Dedifferentiated amniotic fluid mesenchymal stem cell (primary cell): ENCODE results near the gene DEPDC1B.
"Not testable (repeated sequence)": the region's sequence is repeated elsewhere in the genome, so short reads cannot be mapped to it uniquely, and the experiment has no call there.

ENCODE experiments used
- DNase-seq: peaks from one replicate; pipeline ENCODE4 v3.0.0-alpha.2; 2016; ENCODE audit errors: extremely low spot score

Gene DEPDC1B

DNA sequence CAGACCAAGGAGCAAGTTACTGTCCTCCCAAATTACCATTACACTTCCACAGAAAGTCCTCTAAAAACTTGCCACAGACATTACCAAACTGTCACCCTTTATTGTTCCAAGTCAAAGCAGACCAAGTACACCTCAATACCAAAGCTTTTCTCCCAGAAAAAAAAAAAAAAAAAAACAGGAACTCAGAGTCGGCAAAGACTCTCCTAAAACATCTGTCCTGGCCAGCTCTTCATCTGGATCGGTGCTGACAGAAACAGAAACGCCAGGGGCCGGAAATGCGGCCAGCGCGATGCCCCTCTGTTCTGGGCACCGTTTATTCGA is 718 bp downstream of the DEPDC1B start:
- DNase-seq = no peak

DNA sequence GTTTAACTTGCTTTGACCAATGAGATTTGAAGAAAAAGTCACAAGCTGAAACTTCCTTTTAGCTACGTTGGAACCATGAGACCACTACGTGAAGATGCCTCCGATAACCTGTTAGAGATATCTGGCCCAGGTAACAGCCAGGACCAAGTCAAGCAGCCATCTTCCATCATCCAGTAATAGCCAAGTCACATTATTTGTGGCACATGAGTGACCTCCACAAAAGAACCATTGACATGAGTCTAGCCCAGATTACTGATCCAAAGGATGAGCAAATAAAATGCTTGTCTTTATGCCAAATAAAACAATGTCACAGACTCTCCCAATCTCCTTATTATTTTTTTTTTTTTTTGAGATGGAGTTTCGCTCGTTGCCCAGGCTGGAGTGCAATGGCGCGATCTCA is 1.6 kb downstream of the DEPDC1B start:
- no peak for DNase-seq

DNA sequence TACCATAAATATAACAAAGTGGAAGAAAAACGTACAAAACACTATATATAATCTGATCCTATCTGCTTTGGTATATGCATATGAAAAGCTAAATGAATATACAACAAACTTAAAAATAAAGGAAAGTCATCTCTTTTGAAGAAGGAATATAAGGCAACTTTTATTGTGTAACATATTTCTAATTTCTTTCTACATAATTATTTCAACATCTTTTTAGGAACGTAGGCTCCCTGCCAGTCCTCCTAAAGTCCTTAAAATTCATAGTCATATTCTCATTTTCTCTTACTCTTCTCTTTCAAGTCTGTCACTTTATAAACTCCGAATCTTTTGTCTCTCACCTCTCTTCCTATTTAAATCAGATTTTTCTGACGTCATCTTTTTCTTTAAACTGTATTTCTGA is 9.6 kb downstream of the DEPDC1B start:
- DNase-seq = no peak

DNA sequence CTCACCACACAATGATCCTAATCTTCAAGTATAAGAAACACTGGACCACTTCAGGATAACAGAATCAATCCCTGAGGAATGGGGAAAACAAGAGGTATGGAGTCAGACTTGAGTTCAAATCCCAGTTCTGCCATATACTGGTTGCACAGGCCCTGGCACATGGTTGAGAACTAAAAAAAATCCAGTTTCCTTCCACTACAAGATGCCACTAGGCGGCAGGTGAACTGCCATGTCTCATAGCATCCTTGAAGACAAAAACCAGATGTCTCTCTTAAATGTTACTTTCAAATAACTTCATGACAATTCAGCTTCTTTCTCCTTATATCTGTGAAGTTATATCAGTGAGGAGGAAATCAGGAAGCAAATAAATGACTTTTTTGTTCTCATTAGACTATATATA is 11.0 kb downstream of the DEPDC1B start:
- no peak for DNase-seq

DNA sequence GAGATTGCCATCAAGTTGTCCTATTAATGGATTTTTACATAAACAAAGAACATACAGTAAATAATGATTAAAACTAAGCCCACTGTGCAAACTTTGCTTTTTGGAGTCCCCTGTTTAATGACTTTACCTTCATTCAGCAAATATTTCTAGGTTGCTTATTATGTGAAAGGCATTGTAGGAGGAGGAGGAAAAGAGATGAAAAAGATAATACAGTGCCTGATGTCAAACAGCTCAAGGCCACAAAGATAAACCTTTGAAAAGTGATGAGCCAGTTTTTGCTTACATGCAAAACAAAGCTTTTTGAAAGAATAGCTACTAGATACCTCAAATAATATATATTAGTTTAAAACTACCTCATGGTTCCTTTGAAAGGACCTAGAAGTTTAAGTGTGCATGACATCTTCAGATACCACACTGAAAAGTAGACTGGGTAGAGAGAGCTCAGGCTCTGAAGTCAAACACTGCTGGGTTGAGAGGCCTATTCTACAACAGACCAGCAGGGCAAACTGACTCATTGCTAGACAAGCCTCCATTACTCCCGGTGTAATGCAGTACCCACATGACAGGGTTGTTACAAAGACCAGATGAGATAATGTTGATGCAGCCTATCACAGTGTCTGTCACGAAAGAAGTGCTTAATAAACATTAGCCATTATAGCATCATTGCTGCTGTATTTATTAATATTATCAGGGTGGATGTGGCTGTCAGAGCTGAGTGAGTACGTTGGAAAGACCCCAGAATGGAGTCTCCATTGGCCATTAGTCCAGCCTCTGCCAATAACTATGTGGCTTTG is 11.8 kb downstream of the DEPDC1B start:
- no peak for DNase-seq

DNA sequence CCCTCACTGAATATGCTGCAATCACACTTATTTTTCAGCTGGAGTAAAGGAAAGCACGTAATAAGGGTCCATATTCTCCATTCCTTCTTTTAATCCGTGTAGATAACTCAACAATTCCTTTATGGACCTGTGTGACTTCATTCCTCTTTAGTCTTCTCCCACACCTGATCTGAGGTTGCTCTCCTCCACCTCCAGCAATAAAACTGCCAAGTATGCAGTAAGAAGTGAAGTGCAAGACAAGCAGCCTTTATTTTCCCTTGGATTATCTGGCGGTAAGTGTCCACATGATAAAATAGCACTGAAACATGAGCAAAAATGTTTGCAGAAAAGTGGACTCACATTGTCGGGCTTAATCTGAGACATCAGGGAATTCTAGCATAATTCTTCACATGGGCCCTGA is 13.8 kb downstream of the DEPDC1B start:
- DNase-seq = no peak

DNA sequence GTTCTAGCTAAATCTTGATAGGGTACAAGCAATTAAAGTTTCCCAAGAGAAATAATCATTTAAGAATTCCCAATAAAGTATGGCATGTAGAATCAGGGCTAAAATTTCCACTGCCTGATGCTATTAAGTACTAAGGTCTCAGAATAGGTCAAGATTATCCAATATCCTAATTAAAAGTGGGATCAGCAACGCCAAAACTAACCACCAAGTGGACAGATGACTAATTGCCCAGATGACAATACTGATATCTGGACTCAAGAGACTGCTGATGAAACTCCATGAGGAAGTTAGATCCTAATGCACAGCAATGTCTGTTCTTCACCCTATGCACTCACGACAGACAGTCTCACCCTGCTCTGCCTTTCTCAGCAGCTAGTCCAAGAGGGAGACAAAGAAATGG is 14.3 kb downstream of the DEPDC1B start:
- no peak for DNase-seq

DNA sequence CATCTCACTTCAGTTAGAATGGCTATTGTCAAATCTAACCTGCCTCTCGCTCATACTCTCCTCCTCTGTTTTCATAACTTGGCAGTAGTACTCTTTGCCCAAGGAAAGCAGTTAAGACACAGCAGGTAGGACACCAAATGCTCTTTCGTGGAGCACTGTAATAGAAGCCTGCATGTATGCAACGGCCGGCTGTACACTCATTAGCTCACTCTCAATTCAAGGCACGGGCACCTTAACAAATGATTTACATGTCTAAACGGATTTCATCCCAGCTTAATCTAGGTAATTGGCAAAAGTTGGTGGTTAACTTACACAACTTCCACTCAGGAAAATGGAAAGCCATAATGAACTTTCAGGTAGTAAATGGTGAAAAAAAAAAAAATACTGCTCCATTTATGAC is 14.9 kb downstream of the DEPDC1B start:
- DNase-seq = no peak

DNA sequence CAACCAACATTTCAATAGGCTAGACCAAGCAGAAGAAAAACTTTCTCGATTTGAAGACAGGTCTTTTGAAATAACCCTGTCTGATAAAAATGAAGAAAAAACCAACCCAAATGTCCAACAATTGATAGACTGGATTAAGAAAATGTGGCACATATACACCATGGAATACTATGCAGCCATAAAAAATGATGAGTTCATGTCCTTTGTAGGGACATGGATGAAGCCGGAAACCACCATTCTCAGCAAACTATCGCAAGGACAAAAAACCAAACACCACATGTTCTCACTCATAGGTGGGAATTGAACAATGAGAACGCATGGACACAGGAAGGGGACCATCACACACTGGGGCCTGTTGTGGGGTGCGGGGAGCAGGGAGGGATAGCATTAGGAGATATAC is 18.0 kb downstream of the DEPDC1B start:
- not testable (repeated sequence) for DNase-seq

DNA sequence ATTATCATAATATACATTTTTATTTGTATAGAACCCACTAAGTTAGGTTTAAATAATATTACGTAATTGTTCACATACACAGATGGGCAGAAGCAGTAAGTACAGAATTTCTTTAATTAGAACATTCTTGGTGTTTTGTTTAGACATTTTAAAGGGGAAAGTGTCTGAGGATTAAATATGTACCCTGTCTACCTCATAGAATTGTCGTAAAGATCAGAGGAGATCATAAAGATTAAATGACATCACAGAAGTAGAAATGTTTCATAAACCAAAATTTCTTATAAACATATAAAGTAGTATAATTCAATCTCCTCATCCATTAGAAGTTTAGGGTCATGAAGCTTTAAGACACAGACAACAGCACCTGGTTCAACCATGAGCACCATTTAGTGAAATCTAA is 20.1 kb downstream of the DEPDC1B start:
- DNase-seq = no peak

DNA sequence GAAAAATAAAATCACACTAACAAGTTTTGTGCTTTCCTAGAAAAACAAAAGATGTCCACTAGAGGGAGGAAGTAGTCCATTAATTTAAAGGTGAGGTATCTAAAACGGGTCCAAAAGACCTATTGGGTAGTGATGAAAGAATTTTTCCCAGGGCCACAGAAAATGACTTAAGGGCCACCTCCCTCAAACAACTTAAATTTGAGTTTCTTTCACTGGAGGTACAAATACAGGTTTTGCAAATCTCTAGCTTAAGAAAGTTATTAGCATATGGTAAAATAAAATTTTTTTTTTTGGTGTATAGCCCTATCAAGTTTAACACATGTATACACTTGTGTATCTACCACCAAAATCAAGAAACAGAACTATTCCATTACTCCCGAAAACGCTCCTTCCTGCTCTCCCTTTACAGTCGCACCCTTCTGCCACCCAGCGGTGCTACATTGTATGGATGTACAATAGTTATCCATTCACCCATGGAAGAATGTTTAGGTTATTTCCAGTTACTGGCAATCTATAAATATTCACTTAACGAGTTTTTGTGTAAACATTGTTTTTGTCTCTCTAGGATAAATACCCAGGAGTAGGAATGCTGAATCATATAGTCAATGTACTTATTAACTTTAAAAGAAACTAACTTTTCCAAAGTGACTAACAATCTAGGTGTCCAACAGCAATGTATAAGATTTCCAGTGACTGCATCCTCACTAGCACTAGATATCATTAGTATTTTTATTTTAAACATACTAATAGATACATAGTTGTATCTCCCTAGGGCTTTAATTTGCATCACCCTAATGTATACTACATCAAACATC is 21.9 kb downstream of the DEPDC1B start:
- DNase-seq = peak; percentile 56

DNA sequence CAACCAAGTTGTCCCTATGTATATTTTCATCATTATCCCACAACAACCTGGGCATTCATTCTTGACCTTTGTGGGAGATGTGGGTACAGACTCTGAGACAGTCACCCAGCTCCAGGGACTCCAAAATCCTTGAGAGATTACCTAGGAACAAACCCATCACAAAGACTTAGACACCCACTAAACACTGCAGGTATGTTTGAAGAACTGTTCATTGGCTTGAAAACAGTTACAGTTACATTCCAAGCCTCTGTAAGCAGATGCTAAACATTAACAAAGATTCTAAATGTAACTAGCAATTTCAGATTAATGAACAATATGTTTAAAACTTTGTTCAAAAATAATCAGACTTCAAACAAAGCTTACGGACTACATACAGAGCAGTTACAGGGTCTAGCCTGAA is 24.7 kb downstream of the DEPDC1B start:
- no peak for DNase-seq

DNA sequence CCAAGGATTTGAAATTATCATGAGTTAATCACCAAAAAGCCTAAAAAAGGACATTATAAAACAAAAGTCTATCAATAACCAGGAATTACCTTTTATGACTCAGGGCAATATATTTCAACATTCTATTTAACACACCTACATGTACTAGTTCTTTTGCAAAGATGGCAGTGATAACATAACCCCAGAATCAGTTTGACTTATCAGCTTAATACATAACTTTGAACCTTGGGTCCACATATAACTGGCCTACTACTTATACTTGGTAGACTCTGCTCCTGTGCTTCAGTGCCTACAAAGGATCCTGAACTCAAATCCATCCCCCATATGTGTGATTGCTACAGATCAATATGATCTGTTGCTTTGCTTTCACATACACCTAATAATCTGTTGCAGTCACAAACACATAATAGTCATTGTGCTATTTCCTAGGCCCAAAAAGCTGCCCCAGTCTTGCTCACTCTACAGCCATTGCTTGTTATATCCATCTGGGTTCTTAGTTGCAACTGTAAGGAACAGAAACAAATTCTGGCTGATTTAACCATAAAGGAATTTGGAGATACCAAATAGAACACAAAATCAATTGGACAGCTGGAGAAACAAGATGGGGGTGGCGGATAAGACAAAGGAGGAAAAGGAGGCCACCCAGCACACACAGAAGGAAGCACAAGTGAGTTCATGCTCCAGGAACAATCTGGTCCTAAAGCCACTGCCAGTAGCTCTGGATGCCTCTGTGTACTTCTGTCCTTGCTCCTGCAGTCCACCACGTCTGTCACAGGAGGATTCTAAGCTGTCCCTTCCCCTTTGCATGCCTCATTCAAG is 25.5 kb downstream of the DEPDC1B start:
- DNase-seq = no peak

DNA sequence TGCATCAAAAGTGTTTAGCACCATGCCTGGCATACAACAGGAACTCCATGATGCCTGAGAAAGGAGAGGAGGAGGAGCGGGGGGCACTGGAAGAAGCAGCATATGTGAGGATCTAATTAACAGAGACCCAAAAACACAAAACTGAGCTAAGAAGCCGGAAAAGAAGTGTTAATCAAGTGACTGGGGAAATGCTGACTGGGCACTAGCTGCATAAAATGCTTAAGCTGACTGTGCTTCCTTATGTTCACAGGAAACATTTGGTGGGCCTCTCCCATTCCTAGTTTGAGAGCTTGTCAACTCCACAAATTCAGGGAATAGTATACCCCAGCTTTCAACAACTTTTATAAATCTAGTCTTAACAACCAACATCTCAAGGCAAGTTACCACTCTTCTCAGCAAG is 26.6 kb downstream of the DEPDC1B start:
- no peak for DNase-seq

DNA sequence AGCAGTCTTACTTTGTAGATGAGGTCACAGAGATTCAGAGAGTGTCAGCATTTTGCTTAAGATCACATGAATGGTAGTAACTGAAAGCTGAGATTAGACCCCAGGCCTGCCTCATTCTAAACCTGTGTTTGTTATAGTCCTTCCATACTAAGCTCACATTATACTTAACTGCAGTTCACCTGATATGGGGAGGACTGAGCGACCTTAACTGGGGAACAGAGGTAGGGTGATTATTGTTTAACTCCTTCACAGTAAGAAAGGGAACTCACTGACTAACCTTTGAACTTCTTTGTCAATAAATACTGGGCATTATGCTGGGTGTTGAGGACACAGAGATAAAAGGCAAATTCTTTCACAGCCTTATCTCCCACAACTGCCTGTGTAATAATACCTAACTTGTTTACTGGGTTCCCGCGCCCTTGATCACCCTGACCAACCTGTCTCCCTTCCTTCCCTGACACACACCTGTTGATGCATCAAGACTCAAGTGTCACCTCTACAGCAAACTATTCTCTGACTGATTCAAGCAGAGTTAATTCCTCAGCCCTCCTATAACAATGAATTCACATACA is 27.2 kb downstream of the DEPDC1B start:
- DNase-seq = no peak

DNA sequence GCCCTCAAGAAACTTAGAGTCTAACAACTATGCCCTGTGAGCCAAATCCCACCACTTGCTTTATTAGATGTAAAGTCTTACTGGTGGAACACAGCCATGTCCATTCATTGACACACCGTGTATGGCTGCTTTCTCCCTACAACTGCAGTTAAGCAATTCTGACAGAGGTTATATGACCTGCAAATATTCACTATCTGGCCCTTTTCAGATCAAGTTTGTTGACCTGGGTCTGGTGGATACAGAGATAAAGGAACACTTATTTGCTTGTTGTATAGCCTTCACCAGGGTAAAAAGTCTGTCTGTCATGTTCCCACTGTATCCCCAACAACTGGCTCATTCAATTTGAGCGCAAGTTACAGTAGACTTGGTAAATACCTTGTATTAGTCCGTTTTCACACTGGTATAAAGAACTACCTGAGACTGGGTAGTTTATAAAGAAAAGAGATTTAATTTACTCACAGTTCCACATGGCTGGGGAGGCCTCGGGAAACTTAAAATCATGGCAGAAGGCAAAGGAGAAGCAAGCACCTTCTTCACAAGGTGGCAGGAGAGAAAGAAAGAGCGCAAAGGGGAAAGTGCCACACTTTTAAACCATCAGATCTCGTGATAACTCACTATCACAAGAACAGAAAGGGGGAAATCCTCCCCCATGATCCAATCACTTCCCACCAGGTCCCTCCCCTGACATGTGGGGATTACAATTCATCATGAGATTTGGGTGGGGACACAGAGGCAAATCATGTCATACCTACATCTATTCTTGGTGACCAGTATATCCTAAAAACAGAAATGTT is 27.9 kb downstream of the DEPDC1B start:
- DNase-seq = no peak

DNA sequence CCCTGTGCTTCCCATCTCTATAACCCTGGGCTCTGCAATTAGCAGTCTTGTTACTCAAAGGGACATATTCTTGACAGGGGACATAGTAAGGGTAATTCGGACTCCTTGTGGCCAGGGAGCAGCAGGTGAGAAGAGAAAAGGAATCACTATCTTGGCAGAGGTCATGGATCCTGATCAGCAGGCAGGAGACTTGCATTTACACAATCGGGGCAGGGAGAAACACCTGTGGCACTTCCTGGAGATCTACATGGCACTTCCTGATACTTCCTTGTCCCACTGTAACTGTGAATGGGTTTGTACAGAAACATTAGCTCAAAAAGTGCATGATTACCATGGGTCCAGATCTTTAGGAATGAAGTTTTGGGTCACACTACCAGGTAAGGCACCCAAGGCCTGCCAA is 29.2 kb downstream of the DEPDC1B start:
- no peak for DNase-seq

DNA sequence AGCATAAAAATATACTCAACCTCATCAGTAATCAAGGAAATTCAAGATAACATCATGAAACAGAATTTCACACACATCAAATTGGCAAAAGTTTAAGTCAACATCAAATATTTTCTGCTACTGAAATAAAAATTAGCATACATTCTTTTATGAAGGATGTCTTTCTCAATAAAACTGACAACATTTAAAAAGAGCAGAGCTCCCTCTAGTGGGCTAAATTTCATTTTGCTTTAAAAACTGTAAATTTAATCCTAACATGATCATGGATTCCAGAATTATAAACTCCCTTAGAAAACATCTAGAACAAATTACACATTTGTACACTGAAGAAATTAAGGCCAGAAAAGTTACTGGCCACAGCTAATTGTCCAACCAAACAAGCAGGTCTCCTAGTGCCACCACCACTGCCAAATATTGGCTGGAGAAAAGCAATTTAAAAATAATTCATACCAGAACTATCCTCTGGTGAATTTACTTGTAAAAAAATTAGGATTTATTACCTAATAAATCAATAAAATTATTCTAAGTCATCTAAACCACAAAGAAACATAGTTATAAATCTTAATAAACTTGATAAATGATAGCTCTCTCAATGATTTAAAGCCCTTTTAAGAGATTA is 31.2 kb downstream of the DEPDC1B start:
- DNase-seq = peak; percentile 38

DNA sequence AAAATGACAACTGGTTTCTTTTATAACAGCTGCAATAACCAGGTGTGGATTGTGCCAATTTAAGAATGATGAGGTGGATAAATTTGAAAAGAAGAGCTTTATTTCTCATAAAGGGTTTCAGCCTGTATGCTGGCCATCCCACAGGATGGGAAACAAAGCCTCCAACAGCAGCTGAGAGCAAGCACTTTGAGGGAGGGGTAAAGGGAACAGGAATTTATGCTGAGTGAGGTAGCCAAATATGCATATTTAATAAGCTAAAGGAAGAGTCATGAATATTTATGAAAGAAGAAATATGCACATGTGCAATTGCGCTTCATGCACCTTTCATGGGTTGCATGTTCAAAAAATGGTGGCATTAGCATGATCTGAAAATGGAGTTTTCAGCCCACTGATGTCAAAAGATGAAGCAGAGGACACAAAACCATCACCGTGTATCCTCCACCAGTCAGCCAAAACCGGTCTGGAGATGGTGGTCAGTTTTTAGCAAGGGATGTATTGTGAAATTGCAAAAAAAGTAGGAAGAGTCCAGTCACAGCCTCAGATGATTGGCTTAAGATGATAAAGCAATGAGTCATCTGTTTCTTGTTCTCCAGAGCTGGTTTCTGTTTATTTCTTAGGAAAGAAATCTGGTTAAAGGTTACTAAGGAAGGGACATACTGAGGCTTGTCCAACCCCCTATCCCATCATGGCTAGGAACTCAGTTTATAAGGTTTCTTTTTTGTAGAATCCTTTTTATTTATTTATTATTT is 47.9 kb downstream of the DEPDC1B start:
- DNase-seq = peak; percentile 36

DNA sequence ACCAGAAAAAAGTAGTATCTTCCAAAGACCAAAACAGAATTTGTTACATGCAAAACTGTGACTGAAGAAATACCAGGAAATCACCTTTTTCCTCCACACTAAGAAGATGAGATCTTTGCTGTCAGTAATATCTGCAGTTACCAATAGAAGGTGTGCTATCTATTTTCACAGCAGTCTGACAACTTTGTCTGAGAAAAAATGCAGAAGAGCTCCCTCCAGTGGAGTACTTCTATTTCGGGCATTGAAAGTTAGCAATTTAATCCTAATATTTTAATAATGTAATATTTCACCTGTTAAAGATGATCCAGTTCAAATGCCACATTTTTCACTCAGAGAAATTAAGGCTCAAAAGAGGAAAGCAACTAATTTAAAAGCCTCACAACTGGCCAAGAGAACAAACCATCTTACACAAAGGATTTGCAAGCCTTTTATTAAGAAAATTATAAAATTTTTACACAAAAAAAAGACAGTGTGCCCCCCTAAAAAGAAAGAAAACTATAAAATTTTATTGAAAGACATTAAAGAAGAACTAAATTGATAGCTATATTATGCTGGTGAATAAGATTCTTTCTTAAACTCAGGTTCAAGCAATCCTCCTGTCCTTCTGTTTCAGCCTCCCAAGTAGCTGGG is 50.6 kb downstream of the DEPDC1B start:
- DNase-seq = peak; percentile 54
